HG03571 (cell line): Measurements from ENCODE around the gene FAM168A.
"Not testable (repeated sequence)": the region's sequence is repeated elsewhere in the genome, so short reads cannot be mapped to it uniquely, and the experiment has no call there.

ENCODE experiments used
- ATAC-seq: cut with Tn5 transposase; IDR thresholded peaks from one replicate; pipeline ENCODE4 v1.9.1; 2021; ENCODE audit not compliant: unreplicated experiment

Gene FAM168A

DNA sequence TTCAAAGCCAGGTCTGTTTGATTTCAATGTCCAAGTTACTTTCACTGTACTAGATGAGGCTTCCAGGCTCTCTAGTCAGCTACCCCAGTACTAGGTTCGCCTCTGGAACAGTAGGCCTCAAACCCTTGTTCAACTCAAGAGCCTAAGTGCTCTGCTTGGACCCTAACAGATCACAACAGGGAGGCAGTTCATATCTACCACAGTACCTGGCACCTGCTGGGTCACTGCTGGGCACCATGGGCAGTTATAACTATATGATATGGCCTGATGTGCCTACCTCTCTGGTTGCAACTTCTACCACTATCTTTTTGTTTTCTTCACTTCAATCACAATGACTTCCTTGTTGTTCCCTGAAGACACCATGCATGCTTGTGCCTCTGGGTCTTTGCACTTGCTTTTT lies 124.7 kb downstream of the FAM168A start:
- no peak for ATAC-seq

DNA sequence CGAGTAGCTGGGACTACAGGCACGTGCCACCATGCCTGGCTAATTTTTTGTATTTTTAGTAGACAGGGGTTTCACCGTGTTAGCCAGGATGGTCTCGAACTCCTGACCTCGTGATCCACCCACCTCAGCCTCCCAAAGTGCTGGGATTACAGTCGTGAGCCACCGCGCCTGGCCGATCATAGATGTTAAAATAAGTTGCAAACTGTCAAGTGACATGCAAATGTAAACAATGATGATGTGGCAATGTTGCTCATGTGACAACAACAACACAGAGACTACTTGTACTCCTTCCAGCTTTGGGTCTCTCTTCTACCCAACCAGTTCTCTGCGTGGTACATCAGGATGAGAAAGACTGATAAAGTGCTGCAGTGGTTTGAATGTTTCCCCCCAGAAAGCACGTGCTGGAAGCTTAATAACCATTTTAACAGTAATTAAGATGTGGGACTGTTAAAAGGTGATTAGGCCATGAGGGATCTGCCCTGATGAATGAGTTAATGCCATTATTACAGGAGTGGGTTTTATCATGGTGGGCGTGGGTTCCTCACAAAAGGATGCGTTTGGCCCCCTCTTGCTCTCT lies 127.8 kb downstream of the FAM168A start:
- not testable (repeated sequence) for ATAC-seq

DNA sequence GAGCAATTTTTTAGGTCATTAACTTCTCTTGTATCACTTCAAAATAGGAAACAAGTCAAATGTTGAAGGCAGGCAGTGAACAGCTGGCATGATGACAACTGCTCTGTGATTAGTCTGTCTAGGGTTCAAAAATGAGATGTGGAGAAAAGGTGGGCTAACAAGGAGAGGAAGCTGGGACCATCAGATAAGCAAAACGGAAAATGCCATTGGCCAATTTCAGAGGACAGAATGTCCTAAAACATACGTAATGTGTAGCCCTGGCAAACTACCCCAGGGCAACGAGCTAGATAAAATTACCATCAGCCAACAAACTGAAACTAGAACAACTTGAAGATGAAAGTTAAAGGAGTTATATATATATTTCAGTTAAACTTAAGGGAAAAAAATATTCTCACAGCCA lies 128.5 kb downstream of the FAM168A start:
- no peak for ATAC-seq

DNA sequence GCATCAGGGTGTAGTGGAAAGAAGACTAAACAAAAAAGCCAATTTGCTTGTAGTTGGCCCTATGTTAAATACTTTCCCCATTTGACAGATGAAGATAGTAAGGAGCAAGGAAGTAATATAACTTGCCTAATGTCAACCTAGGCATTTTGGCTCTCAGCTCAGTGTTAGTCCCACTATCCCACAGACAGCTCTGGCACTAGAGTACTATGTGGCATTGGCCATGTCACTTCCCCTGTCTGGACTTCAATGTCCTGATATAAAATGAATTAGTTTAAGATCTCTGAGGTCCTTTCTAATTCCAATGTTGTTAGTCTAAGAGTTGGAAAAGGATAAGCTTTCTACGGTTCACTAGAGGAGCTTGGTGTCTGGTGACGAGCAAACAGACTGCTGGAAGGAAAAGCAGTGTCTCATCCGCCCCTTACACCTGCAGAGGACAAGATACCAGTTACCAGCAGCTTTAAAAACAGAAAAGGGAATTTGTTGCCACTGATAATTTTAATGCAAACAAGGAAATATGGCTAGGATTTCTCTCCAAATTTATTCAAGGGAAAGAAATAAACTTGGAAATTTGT lies 129.2 kb downstream of the FAM168A start:
- ATAC-seq = no peak

DNA sequence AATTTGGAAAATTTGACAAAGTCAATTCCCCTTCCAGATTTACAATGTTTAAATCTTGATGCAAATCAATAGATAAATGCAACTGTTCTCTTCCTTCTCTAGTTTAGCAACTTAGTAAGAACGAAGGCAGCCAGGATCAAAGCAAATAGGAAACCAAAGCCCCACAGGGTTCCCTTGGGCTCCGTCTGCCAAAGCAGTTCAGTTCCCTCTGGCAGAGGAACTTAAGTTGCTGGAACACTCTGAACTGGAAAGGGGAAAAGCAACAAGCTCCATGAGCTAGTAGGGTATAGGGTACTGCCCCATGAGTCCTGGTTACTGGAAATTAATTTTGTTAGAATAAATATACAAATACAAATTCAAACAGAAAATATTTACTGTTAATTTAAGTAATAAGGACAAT lies 130.4 kb downstream of the FAM168A start:
- ATAC-seq = no peak

DNA sequence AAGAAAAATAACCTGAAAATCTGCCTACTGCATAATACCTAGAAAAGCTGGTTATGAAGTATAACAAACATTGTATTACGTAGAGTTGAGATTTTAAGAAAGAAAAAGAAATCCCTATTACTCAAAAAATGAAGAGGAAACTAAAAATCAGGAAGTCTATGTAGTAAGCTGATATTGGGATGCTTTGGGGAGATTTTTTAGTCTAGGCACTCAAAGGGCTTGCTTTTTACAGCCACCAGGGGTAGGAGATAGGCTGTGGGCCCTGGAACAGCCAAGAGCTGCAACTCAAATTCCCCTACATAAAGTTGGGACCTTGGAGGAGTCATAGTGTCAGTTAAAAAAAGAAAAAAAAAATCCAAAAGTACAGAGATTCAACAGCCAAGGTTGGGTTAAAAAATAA lies 131.3 kb downstream of the FAM168A start:
- no peak for ATAC-seq

DNA sequence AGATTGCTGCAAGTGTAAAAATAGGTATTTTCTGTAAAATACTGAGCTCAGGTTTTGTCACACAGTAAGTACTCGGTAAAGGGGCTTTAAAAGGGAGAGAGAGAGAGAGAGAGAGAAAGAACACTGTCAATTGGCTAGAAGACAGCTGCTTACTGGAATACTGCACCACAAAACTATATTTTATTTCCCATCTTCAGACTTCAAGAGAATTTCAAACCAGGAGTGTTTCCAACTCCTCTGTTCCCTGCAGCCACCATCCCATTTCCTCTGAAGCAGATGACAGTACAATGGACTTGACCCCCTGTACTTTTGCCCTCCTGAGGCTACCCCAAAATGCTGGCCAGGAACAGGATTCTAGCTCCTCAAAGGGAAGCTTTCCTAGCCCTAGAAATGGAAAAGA lies 132.0 kb downstream of the FAM168A start:
- no peak for ATAC-seq

DNA sequence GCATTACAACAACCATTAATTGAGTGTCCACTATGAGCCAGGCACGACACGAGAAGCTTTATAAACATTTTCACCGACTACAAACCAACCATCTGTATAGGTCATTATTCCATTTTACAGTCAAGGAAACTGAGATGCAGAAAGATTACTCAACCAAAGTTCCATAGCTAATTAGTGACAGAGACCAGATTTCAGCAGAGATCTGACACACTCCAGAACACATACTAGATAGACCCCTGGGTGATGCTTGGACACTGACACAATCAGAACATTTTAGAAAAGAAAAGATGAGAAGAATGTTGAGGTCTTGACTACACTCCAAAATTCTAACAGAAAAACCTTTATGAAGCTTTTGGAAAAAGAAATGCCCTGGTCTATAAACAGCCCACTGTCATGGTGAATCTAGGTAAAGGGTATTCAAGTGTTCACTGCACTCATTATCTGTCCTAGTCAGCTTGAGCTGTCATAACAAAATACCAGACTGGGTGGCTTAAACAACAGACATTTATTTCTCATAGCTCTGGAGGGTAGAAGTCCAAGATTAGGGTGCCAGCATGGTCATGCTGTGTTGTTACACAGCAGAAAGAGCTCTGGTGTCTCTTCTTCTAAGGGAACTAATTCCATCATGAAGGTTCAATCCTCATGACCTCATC lies 132.8 kb downstream of the FAM168A start:
- ATAC-seq = no peak

DNA sequence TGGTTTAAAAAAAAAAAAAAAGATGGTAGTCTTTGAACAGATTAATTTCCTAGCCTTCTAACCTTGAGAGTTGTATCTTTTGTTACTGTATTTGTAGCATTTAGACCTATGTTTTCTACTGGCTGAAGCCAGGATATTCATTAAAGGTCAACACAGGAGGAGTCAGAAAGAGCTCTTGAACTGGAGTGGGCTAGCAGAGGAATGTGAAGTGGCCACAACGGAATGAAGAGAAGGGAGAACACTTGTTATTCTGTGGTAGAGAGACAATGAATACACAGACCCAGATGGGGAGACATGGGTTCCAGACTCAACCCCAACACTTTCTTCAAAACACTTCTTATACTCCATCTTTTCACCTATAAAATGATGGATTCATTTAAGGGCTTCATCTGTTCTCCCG lies 133.6 kb downstream of the FAM168A start:
- ATAC-seq = no peak

DNA sequence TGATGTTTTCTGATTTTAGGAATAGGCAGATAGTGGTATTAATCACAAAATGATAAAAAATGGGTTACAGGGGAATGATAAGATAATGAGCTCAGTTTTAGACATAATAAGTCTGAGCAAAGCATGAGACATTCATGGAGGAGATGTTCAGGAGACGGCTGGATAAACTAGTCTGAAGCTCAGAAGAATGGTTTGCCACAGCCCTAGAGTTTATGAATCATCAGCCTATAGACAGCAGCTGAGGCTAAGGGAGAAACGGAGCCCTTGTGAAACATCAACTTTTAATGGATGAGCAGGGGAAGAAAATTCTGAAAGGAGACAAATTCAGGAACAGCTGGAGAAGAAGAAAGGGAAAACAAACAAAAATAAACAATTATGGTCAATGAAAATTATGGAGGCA lies 134.6 kb downstream of the FAM168A start:
- ATAC-seq = no peak

DNA sequence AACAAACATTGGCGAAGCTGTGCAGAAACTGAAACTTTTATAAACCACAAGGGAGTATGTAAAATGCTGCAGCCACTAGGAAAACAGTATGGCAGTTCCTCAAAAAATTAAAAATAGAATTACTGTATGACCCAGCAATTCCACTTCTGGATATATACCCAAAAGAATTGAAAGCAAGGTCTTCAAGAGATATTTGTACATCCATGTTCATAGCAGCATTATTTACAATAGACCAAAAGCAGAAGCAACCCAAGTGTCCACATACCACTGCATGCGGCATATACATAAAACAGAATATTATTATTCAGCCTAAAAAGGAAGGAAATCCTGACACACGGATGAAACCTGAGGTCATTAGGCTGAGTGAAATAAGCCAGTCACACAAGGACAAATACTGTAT lies 135.9 kb downstream of the FAM168A start:
- ATAC-seq = no peak

DNA sequence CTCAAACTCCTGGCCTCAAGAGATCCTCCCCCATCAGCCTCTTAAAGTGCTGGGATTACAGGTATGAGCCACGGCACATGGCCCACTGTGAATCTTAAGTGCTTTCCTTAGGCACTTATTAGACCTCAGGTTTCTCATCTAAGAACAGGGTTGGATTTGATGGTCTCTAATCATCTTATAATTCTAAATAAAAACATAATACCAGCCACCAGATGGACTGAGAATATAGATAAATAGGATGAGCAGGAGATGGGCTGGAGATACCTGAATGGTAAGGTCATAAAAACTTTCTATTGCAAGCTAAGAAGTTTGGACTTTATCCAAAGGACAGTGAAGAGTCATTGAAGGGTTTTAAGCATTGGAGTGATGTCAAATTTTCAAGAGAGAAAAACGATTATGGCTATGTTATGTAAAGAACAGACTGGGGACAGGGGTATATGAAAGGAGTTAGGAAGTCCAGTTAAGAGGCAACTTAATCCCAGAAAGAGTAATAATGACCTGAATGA lies 136.5 kb downstream of the FAM168A start:
- ATAC-seq = no peak

DNA sequence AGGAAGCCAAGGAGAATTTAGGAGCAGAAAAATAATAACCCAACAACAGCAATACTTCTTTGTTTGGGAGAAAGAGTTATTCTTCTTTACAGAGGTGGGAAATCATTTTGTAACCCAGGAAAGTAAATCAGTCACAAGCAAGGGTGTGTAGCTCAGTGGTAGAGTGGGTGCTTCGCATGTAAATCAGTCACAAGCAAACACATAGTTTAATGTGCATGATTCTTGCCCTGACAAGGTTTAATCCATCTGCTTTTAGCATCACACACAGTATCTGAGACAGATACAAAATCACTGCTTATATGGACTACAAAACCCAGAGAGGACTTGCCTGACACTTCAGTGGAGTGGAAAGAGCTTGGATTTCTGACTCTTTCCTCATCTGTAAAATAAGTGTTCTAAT lies 139.7 kb downstream of the FAM168A start:
- ATAC-seq = no peak

DNA sequence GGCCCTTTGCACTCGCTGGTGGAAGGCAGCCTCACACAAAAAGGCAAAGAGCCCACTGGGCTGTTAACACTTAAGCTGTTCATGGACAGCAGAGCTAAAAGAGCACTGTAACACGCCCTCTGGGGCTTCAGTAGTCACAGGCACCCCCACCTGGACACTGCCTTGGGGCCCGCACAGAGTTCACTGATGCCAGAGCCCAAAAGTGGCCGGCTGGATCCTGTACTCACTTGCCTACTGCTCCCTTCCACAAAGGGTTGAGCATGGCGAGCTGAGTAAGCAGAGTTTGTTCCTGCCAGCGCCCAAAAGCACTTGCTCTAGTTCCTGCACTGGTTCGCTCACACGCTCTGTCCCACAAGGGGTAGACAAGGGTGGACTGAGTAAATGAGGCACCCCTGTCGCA lies 142.9 kb downstream of the FAM168A start:
- no peak for ATAC-seq

DNA sequence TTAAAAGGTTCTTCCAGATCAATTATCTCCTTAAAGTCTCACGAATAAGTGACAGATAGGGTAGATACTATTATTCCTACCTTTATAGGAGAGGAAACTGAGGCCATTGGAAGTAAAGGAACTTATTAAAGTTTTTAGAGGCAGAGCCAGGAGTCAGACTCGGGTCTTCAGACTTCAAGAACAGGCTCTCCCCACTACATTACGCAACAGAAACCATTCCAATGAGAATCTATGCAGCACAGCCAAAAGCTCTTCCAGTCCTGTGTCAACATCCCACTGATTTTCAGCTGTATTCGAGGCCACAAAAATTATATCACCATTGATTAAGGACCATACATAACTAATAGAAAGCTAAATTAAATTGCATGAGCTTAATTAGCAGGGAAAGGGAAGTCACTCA lies 144.3 kb downstream of the FAM168A start:
- no peak for ATAC-seq

DNA sequence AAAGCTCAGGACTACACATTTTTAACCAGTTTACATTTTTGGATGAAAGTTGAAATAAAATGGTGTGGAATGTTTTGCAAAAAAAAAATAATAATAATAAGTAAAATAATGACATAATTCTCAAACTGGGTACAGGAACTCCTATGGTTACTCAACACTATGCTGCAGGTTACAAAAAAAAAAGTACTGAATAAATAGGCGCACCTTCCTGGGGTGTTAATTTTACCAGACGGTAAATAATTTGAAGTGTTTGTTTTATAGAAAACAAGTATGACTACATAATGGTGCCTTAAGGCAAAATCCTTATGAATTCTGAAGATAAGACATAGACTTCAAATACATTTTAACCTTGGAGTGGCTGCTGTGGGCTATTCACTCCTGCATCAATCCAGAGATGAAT lies 145.2 kb downstream of the FAM168A start:
- no peak for ATAC-seq

DNA sequence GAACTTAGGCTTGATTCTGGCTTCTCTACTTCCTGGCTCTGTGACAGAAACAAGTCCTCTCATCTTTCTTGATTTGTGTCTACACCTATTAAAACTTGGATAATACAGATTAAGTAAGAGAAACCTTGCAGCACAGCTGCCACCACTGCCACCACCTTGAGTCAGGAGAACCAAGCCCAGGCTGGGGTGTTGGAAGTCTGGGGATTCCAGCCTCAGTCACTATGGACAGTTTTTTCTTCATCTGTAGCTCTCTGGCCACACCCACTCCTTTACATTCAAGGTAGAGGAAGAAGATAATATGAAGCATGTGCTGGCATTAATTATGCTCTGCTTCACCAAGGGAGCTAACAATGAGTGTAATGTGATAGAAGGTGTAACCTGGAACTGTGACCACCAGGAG lies 146.0 kb downstream of the FAM168A start:
- no peak for ATAC-seq

DNA sequence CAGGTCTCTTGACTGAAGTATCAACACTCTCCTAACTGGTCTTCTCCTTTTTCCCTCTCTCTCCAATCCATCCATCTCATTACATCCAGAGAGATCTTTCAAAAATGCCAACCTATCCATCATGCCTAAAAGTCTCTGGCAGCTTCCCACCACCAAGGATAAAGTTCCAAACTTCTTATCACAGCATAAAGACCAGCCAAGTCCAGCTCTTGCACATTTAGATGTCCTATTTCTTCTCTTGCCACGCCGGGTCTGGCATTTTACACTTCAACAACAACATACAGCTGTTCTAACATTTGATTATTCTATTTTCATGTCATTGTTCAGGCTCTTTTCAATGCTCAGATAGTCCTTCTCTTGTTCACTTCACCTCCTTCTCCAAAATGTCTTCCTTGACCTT lies 151.1 kb downstream of the FAM168A start:
- no peak for ATAC-seq

DNA sequence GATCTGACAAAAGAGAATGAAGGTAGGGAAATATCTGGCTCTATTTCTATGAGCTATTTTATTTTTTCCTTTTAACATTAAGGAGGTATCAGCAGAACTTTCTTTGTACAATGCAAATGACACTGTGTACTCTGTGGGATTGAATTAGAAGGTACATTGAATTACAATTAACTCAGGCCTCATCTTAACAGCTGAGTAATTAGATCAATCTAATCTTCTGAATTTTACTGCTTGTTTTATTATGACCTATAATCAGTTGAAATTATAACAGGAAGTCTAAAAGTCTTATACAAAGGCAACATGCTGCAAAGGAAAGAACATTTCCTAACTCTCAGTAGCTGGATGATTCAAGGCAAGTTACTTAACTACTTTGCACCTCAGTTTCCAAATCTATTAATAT lies 151.9 kb downstream of the FAM168A start:
- no peak for ATAC-seq

DNA sequence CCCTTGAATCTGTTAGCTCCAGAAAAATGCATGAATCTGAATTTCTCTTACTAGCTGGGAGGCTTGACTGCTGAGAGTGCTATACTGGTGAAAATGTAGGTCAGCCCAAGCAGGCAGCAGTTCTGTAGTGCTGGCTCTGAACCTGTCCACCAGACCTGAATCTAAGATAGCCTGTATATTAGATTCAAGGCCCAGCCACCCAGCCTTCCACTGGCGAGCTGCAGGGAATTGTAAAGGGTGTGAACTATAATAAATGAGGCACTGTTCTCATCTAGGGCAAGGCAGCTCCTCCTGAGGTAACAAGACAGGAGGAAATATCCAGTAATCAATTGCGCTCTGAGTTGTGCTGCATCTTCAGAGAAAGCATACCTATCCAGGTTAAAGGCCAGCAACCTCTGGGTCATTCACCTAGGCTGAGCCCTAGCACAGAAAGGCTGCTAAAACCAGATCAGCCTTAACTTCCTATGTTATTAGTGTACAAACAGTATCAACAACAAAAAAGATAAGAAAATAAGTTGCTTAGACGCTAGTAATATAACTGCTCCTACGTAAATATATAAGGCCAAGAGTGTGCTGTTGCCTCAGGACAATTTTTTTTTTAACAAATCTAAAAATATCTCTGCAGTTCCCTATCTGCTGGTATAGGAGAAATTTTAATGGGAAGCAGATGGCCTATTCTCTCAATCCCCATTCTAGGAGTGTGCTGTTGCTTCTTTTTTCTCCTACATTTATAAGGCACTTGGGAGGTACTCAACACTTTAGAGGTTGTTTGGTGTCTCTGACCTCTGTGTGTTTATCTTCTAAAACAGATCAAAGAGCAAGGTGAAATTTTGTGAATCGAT lies 158.7 kb downstream of the FAM168A start:
- ATAC-seq = no peak

DNA sequence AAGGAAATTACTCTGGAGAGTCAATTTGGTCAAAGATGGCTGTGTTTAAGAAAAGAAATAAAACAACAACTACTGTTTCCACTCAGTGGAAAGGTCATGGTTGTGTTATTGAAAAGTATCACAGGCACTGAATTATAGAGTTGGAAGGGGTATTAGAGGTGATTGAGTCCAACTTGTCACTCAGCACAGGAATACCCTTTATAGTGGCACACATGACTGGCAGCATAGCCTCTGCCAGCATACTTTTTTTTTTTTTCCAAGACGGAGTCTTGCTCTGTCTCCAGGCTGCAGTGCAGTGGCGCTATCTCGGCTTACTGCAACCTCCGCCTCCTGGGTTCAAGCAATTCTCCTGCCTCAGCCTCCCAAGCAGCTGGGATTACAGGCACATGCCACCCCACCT lies 161.1 kb downstream of the FAM168A start:
- ATAC-seq = not testable (repeated sequence)

DNA sequence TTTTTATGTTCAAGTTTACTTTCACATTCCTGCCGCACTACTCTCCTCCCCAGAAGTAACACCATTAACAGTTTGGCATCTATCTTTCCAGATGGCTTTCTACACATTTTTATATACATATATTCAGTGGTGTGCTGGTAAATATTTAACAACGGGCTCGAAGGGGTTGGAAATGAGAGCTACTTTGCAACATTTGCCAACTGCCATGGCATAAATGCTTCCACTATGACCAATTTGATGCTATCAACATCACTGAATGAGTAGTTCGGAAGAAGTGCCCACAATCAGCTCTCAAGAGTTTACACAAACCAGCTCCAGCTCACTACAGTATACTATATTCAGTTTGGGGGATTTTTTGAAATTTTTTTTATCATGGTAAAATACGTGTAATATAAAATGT lies 166.5 kb downstream of the FAM168A start:
- ATAC-seq = no peak
